PC-3 (cell line): ENCODE results near the gene KRT12.
"Not testable (repeated sequence)": the region's sequence is repeated elsewhere in the genome, so short reads cannot be mapped to it uniquely, and the experiment has no call there.

Experiments used
- EZH2 ChIP-seq: fragments of 300-600 bp; sonication (generic); IDR thresholded peaks from one replicate; pipeline ENCODE4 v1.6.1; 2017; ENCODE audit warnings: antibody characterized with exemption, mild to moderate bottlenecking, low read length; ENCODE audit not compliant: unreplicated experiment
- EZH2phosphoT487 ChIP-seq: fragments of 300-600 bp; sonication (generic); IDR thresholded peaks from 2 replicates; pipeline ENCODE4 v1.6.1; 2018; ENCODE audit warnings: mild to moderate bottlenecking, antibody characterized with exemption, low read length, borderline replicate concordance
- TF ChIP-seq, protein P1 (sequence below): fragments of 300-600 bp; sonication (generic); conservative IDR thresholded peaks from 2 replicates; pipeline ENCODE4 v1.5.1; 2017; ENCODE audit warnings: antibody characterized with exemption, low read depth, mild to moderate bottlenecking, low read length

- TF ChIP-seq, protein P1, sequence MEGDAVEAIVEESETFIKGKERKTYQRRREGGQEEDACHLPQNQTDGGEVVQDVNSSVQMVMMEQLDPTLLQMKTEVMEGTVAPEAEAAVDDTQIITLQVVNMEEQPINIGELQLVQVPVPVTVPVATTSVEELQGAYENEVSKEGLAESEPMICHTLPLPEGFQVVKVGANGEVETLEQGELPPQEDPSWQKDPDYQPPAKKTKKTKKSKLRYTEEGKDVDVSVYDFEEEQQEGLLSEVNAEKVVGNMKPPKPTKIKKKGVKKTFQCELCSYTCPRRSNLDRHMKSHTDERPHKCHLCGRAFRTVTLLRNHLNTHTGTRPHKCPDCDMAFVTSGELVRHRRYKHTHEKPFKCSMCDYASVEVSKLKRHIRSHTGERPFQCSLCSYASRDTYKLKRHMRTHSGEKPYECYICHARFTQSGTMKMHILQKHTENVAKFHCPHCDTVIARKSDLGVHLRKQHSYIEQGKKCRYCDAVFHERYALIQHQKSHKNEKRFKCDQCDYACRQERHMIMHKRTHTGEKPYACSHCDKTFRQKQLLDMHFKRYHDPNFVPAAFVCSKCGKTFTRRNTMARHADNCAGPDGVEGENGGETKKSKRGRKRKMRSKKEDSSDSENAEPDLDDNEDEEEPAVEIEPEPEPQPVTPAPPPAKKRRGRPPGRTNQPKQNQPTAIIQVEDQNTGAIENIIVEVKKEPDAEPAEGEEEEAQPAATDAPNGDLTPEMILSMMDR = not testable (repeated sequence)
- TF ChIP-seq EZH2, EZH2phosphoT487: not testable (repeated sequence)
Measured at GRCh38 chr17:40814657-40815056, 52.4 kb downstream of the KRT12 start.
